GM19397 (cell line): ENCODE measurements around the gene TLE5.
"Not testable (repeated sequence)": the region's sequence is repeated elsewhere in the genome, so short reads cannot be mapped to it uniquely, and the experiment has no call there.

Experiments
- ATAC-seq: cut with Tn5 transposase; IDR thresholded peaks from one replicate; pipeline ENCODE4 v1.9.1; 2021; ENCODE audit warnings: mild to moderate bottlenecking, moderate library complexity; ENCODE audit not compliant: unreplicated experiment

TLE5 gene

DNA sequence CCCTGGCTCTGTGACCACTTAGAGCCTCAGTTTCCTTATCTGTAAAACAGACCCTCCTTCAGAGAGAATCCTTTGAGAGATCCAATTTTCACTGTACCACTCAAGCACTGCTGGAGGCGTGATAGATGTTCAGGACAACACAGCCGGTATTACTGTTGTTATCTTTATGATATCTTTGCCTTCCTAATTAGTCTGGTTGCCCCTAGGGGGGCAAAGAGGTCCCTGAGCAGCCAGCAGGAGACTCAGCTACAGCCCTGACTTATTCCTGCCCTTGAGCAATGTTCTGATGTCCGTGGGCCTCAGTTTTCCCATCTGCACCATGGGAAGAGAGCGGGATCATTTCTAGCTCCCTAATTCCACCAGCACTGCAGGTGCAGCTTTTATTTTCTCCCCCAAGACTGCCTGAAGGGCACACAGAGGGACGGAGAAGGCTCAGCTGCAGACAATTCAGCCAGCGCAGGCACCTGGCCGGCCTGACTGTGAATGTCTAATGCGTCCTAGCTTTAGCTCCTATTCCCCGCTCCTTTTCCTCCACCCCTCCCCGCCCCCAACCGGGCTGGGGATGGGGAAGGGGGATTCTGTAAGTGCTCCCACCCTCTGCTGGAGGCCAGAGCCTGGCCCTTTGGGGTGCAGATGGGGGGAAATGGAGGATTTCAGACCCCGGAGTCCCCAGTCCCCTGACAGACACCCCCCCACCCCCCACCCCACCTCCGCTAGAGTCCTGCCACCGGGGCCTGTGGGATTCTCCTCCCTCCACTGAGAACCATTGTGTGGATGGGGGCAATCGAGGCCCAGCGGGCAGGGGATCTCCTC is 16.2 kb downstream of the TLE5 start:
- ATAC-seq, result no peak

DNA sequence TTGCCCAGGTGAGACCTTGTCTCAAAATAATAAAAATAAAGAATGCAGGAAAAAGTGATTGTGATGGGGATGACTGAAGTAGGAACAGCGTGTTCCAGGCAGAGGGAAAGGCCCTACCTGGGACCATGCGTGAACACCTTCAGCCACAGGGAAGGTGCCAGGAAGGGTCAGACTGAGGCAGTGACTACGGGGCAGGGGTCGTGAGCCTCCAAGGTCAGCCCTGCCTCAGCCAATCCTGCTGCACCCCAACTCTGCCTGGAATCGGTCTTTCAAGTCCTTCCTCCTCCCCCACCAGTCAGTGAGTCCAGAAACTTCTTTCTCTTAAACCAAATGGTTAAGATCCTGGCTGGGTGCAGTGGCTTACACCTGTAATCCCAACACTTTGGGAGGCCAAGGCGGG is 17.1 kb downstream of the TLE5 start:
- ATAC-seq, result no peak

DNA sequence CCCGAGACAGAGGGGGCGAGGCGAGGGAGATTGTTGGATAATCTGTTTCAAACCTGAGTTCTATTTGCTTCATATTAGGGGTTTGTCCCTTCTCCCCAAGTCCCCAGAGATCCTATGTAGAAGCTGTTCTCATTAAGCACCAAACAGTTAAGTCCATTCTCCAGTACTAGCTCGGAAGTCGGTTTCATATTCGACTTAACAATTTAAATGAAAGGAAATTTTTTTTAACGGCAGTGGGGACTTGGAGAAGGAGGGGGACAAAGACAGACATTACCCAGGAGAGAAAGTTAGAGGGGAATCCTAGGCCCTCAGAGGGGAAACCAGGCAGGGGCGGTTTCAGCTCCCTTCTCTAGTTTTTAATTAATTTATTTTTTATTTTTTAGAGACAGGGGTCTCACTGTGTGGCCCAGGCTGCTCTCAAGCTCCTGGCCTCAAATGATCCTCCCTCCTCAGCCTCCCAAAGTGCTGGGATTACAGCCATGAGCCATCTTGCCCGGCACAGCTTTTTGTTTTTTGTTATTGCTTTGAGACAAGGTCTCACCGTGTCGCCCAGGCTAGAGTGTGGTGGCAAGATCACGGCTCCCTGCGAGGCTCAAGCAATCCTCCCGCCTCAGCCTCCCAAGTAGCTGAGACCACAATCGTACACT is 19.6 kb downstream of the TLE5 start:
- no peak for ATAC-seq

DNA sequence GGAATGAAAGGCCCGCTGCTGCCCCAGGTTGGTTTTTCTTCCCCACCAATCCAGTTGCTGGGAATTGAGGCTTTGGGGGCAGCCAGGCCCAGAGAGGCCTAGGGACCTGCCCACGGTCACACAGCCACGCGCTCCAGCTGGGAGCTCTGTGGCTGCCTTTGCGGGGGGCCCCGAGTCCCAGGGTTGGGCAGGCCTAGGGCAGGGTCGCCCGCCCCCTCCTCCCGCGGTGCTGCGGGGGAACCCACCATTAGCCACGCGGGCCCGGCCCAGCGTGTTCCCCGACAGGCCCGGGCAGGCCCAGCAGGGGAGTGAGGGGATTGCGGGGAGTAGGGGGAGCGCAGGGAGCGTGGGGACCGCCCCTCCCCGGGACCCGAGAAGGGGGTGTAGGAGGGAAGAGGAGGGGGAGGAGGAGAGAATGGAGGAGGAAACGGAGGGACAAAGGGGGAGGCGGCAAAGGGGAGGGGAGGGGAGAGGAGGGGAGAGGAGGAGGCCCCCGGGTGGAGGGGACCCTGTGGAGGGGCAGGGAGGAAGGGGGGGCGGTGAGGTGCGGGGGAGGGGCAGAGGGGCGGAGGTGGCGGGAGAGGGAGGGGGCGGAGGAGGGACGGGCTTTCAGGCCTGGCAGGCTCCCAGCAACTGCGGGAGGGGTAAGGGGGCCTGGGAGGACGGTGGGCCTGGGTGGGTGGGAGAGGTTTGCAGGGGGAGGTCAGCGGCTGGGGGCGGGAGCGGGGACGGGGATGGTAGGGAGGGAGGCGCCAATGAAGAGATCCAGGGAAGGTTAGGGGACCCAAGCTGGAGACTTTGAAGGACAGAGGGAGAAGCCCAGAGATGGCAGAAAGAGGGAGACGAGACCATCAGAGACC is 20.3 kb downstream of the TLE5 start:
- no peak for ATAC-seq

DNA sequence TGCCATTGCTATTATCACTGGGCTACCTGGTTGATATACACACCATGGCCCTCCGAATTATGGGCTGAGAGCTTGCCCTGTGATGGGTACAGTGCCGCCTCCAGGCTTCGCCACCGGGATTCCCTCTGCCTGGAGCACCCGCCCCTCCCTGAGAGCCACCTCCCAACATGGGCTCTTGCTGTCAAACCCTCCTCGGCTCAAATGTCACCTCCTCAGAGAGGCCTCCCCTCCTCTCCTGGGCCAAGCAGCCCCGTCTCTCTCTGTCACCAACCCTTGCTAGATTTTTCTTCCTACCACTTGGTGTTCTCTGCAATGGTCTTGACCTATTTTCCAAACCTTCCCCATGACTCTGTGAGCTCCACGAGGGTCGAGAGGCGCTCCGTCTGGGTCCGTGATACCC is 21.0 kb downstream of the TLE5 start:
- ATAC-seq, result no peak

DNA sequence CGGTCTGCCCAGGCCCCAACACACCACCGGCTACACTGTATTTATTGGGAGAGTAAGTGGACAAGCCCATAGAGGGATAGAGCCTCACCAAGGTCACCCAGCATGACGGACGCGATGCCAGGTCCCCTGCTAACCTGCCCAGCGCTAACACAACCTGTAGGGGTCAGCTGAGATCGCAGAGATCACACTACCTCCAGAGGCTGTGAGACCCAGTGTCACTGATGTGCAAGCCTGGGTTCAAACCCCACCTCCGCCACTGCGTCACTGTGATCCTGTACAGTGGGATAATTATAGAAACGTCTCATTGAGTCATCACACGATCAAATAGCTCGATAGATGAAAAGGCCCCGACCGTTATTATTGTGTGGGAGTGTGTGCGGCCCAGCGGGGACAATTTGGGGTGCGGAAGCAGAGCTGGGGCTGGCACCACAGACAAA is 22.6 kb downstream of the TLE5 start:
- ATAC-seq, result no peak

DNA sequence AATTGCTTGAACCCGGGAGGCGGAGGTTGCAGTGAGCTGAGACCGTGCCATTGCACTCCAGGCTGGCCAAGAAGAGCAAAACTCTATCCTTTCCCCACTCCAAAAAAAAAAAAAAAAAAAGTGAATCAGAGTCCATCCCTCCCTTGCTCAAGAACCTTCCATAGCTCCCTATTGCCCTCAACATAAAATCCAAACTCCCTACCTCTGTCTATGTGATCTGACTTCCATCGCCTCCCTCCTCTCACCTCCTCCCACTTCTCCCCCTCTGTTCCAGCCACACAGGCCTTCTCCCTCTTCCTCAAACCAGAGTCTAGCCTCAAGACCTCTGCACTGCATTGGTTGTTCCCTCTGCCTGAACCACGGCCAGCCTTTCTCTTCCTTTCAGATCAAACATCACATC is 23.2 kb downstream of the TLE5 start:
- ATAC-seq, result no peak

DNA sequence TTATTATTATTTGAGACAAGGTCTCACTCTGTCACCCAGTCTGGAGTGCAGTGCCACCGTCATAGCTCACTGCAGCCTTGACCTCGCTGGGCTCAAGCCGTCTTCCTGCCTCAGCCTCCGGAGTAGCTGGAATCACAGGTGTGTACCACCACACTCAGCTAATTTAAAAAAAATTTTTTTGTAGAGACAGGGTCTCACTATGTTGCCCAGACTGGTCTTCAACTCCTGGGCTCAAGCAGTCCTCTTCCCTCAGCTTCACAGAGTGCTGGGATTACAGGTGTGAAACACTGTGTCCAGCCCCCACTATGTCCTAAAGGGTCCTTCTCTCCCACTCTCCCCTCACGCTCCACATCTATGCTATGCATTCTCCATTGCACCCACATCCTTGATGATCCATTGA is 24.1 kb downstream of the TLE5 start:
- ATAC-seq, result no peak

DNA sequence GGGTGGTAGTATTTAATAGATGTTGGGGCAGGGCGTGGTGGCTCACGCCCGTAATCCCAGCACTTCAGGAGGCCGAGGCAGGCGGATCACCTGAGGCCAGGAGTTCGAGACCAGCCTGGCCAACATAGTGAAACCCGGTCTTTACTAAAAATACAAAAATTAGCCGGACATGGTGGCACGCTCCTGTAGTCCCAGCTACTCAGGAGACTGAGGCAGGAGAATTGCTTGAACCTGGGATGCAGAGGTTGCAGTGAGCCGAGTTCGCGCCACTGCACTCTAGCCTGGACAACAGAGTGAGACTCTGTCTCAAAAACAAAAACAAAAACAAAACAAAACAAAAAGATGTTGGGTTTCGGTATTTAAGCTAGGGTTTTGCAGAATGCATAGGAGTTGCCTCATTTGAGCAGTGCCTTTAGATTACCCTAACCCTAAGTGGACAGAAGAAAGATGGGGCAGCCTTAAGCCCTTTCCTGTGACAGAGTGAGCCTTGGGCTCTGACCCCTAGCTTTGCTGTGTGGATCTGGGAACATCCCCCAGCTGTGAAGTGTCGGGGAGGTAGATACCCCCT is 25.2 kb downstream of the TLE5 start:
- ATAC-seq, result not testable (repeated sequence)

DNA sequence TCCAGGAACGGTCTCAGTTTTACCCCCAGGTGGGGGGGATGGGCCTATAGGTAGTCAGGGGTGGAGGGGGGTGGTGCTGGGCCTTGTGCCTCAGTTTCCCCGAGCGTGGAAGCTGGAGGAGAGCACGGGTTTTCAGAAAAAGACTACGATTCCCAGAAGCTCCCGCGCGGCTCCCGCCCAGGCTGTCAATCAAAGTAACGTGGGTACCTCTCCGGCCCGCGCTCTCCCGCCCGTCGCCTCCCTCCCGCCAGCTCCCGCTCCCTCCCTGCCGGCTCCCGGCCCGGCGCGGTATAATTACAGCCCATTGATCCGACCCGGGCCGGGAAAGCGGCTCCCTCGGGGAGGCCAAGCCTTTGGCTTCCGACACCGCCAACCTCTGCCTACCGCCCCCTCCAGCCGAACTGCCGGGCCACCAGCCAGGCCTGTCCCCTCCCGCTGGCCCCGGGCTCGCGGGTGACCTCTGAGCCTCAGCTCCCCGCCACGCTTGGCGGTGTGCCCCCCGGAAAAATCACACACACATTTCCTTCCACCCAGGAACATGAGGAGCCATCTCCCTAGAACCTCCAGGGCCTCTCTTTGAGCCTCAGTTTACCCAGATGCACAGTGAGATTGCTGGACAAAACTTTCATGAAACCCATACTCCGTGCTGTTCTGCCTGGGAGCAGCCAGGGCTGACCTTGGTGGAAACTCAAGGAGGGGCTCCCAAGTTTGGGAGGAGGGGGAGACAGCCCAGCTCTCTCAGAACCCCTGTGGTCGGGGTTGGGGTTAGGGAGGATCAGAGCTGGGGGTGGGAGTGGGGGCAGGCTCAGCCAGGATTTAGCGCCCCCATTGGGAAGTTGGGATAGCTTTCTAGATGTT is 25.9 kb downstream of the TLE5 start:
- peak; percentile 44 for ATAC-seq

DNA sequence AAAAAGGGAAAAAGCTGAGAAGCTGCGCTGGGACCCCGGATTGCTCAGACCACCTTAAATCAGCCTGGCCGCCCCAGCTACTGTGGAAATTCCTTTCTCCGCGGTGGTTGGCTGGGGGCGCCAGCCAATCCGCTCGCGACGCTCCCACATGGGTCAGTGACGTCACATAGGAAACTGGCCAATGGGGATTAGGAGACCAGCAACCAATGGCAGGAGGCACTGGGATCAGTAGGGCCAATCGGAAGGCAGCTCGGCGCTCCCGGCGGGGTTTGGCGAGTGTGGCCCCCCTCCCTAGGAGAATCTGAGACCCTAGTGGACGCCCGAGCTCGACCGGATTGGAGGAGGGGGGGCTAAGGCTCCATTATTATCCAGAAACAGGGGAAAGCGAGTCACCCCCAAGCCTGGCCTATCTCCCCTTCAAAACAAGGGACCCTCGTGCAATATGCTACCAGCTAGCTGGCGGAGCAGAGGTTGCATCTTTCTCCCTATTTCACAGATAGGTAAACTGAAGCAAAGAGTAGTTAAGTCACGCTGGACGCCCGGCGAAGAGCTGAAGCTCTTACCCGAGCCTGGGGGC is 26.7 kb downstream of the TLE5 start:
- ATAC-seq, result peak; percentile 86

DNA sequence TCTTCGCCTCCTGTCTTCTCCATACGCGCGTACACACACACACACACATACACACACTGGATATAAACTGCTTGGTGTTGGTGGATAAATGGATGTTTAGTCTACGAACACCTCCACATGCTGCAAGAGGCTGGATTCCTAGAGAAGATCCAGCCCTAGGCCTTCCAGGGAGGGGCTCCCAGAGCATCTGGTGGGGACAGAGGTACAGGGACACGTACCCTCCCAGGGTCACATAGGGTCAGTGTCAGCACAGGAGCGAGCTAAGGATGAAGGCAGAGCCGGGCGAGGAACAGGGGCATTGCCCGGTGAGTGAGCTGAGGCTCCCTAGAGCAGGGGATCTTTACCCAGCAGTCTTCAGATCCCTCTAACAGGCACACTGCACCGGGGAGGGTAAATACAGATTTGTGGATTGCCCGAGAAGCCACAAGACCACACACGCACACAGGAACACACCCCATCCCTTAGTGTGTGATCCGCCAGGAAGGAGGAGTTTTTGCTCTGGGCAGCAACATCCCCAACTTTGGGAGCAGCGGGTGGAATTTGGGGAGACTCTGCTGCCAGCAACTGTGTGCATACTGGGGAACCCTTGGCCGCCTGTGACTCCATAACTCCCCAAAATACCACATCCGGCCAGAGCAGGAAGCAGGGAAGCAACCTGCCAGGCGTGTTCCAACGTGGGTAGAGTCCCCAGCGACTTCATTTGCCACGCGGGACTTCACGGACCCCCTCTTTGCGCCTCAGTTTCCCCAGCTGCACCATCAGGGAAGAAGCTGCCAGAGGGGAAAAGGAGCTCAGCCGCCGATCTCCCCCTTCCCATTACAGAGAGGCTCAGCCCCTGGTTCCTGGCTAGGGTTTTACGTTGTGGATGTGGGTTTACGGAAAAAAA is 27.4 kb downstream of the TLE5 start:
- ATAC-seq, result no peak

DNA sequence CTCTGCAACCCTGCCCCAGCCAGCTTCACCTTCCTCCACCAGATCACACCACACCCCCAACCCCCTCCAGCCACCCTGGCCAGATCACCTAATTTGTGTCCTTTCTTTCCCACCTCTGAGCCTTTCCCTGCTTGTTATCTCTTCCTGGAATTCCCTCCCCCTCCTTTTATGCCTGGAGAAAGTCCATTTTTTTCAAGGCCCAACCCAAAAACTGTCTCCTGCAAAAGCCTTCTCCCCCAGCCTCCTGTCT is 28.0 kb downstream of the TLE5 start:
- ATAC-seq, result no peak

DNA sequence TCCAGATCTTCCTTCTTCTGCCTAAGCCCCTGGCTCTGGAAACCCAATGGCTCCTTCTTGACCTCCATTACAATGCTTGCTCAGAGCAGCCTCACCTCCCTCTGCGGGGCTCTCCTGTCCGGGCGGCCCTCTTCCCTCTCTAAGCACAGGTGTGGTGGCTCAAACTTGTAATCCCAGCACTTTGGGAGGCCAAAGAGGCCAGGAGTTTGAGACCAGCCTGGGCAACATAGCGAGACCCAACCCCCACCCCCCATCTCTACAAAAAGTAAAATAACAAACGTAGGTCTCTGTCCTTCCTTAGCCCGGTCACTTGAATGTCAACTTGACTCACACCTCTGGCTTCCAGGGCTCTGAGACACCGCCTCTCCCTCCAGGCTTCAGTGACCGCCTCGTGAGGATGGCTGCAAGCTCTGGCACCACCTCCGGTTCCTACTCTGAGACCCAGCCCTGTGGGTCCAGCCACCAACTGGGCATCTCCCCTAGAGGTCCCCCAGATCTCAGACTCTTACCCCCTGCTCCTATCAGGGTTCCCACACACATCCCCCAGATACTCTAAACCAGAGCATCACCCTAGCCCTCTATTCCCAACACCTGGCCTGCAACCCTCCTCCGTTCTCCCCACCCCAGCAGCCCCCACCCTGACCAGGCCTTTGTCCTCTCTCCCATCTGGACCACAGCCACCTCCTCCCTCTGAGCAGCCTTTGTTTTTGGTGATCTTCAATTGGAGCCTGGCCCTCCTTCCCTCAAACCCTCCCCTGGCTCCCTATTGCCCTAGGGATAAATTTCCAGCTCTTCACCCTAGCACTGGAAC is 28.5 kb downstream of the TLE5 start:
- no peak for ATAC-seq

DNA sequence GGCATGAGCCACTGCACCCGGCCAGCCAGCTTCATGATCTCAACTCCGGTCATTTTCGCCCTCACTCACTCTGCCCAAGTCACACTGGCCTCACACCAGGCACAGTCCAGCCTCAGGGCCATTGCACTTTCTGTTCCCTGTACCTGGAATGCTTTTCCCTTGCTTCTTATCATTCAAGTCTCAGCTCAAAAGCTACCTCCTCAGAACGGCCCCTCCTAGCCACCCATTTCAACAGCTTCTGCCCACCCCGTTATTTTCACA is 30.8 kb downstream of the TLE5 start:
- ATAC-seq, result no peak

DNA sequence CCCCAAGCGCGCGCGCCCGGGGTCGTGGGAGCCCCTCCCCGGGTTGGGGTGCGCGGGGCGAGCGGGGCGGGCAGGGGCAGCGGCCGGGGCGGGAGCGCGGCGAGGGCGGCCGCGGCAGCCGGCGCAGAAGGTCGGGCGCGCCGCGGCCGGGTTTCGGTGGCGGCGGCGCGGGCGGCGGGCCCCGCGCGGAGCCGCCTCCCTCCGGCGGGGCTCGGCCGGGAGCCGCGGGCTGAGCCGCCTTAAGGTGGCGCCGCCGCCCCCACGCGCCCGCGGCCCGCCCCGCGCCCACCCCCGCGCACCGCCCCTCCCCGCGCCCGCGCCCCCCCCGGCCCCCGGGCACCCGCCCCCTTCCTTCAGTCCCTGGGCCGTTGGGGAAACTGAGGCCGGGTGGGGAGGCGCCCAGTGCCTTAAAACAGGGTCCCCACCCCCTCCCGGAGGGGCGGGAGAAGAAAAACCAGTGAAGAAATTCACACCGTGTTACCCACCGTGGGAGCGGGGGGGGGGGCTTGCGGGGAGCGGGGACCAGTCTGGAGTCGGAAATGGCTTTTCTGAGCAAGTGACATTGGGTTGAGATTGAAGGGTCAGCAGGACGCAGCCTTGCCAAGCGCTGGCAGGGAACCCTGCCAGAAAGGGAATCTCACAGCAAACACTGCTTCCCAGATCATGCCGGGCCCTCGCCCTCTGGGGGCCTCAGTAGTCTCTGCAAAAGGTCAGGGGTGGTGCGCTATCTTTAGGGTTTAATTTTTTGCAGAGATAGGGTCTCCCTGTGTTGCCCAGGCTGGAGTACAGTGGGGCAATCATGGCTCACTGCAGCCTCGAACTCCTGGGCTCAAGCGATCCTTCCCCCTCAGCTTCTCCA is 33.0 kb downstream of the TLE5 start, which contains the start of gene TLE2:
Gene TLE2, minus strand, starts transcription at position 216 of the 859 bp plus-strand sequence. CDS start 376 bp downstream, outside the sequence.
- ATAC-seq, result no peak

DNA sequence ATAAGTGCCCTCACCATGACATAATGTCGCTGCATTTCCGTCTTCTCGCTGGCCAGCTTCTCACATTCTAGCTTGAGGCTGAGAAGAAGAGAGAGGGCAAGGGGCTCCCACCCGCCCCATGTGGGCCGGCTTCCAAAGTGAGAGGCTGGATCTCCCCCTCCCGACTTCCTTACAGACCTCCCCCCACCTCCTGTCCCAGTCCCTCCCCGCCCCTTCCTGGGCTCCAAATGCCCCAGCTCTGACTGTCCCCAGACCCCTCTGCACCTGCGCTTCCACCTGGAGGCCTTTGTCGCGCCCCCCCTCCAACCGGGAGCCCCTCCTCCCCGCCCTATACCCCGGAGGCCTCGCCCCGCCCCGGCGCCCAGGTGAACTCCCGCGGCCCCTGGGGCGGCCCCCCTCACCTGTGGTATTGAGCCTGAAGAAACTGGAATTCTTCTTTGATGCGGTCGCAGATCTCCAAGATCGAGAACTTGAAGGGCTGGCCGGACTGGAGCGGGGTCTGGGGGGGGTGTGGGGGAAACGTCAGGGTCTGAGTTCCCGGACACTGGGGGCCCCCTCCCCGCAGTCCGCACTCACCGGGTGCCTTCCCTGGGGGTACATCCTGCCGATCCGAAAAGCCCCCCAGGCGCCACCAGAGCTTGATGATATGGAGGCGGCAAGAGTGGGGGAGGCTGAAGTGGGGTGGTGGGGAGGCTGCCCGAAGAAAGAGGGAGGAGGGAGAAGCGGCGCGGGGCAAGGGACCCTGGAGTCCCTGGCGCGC is 33.8 kb downstream of the TLE5 start:
- no peak for ATAC-seq
